ENCODE data around the gene VLDLR. TPM values are rescaled to one million over a fixed set of nuclear protein-coding genes. Genes with fewer than 3 reads are reported as not detected.

VLDLR gene
- total RNA-seq, 4 donors from 2014 or later, result 12.4 to 20.2 (median 15.7) TPM

DNA sequence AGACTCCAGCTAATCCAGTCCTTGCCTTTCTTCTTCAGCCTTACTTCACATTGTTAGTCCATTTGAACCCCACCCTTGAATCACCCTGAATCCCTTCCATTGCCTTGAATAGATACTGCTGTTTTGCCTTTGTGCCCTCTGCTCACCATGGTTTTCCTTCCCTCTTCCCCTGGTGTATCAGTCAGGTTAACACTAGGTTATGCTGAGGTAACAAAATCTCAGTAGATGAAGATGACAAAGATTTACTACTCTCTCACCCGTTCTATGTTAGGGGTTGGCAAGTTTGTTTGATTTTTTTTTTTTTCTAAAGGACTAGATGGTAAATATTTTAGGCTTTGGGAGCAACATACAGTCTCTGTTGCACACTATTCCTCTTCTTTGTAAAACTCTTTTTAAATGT, 3.3 kb upstream of the VLDLR start:
- no peak overlapping the region for H3K4me3 ChIP-seq
- intact Hi-C loops (cut with DNase I), result no loop called here
- H3K27ac ChIP-seq, result no peak overlapping the region
- no peak for TF ChIP-seq POLR2A (IDR thresholded peaks at IDR 0.05)
- TF ChIP-seq CTCF (IDR thresholded peaks at IDR 0.05), result no peak
- WGBS, 2 donors, result 76 to 89% methylated on average over 1 of the region's 1 CpG
- peaks cover 4 to 28% (median 9%) of the 10 kb centered on the region in 3 donors for H3K4me1 ChIP-seq
- H3K36me3 ChIP-seq, result no peaks in the 10 kb centered on the region
- no peak for DNase-seq
- H3K9me3 ChIP-seq, result no peaks in the 10 kb centered on the region
- H3K27me3 ChIP-seq, result peaks cover 0 to 25% (median 0%) of the 10 kb centered on the region in 4 donors

GRCh38 chr9:2620919-2621721, 467 bp upstream of the VLDLR start:
- H3K4me3 ChIP-seq, result peak overlapping the region; percentile 65 to 88 (median 82)
- DNase-seq, result no peak
- H3K27me3 ChIP-seq, result peaks cover 0 to 35% (median 0%) of the 10 kb centered on the region in 4 donors
- H3K9me3 ChIP-seq, result no peaks in the 10 kb centered on the region
- H3K27ac ChIP-seq, result peak overlapping the region; percentile 82 to 91 (median 86)
- intact Hi-C loops (cut with DNase I), result loop anchor here (5.0 kb wide), 1 partner anchor 216 kb away; no protein-coding TSS in a partner anchor
- no peaks in the 10 kb centered on the region for H3K36me3 ChIP-seq
- WGBS, 2 donors, result 8 to 11% methylated on average over 11 to 35 of the region's 66 CpGs
- peaks cover 11 to 43% (median 17%) of the 10 kb centered on the region in 3 donors for H3K4me1 ChIP-seq
- TF ChIP-seq CTCF (IDR thresholded peaks at IDR 0.05) (peak in 3 of 6 experiments; percentile 12 to 36 (median 16)), POLR2A (IDR thresholded peaks at IDR 0.05) (no peak)

GRCh38 chr9:2622461-2623287, 1.1 kb downstream of the VLDLR start:
- intact Hi-C loops (cut with DNase I), result loop anchor here (5.0 kb wide), 1 partner anchor 215 kb away; no protein-coding TSS in a partner anchor
- Histone ChIP-seq H3K36me3 (no peaks in the 10 kb centered on the region), H3K27me3 (peaks cover 0 to 35% (median 0%) of the 10 kb centered on the region in 4 donors), H3K4me1 (peaks cover 11 to 50% (median 17%) of the 10 kb centered on the region in 3 donors), H3K9me3 (no peaks in the 10 kb centered on the region), H3K4me3 (peak overlapping the region; percentile 65 to 88 (median 82)), H3K27ac (peak overlapping the region; percentile 82 to 91 (median 86))
- WGBS, 2 donors, result 0% methylated on average over 5 of the region's 82 CpGs; no CpG with 5 or more reads in 1 of the 2 donors
- DNase-seq, result no peak
- TF ChIP-seq CTCF (IDR thresholded peaks at IDR 0.05) (no peak), POLR2A (IDR thresholded peaks at IDR 0.05) (no peak)

GRCh38 chr9:2623288-2624050, 1.9 kb downstream of the VLDLR start:
- Histone ChIP-seq H3K4me3 (peak overlapping the region; percentile 65 to 88 (median 82)), H3K36me3 (no peaks in the 10 kb centered on the region), H3K9me3 (no peaks in the 10 kb centered on the region), H3K27me3 (peaks cover 0 to 35% (median 0%) of the 10 kb centered on the region in 4 donors), H3K4me1 (peaks cover 11 to 58% (median 17%) of the 10 kb centered on the region in 3 donors), H3K27ac (peak overlapping the region; percentile 82 to 91 (median 86))
- DNase-seq, result no peak
- TF ChIP-seq POLR2A (IDR thresholded peaks at IDR 0.05) (peak in 2 of 4 donors; percentile 28 to 35), CTCF (IDR thresholded peaks at IDR 0.05) (no peak)
- 12 to 16% methylated on average over 9 to 27 of the region's 34 CpGs for WGBS, 2 donors
- intact Hi-C loops (cut with DNase I), result loop anchor here (5.0 kb wide), 1 partner anchor 214 kb away; no protein-coding TSS in a partner anchor

Measured in esophagus squamous epithelium (tissue), 5 donors.